Urothelium cell line (cell line): Measurements from ENCODE around the gene FAM163B.

ENCODE experiments used
- DNase-seq: peaks from one replicate; pipeline ENCODE4 v3.0.0; 2011; ENCODE audit warnings: low spot score, mixed read lengths
- FAIRE-seq: peaks from 2 replicates; lab custom pipeline; 2011; peaks lifted over from hg19 to GRCh38; lab: Jason Lieb, UNC

Gene FAM163B

GRCh38 chr9:133533857-133534256 lies 75.3 kb downstream of the FAM163B start:
- no peak for FAIRE-seq
- no peak for DNase-seq

- peak; percentile 73 for DNase-seq
- FAIRE-seq, result peak; percentile 32
These were observed 76.1 kb downstream of the FAM163B start for GRCh38 chr9:133532937-133533668.

- FAIRE-seq (no peak), DNase-seq (no peak)
These were observed 77.9 kb downstream of the FAM163B start for GRCh38 chr9:133531293-133531692.

GRCh38 chr9:133529874-133530273 lies 79.3 kb downstream of the FAM163B start:
- FAIRE-seq, result no peak

GRCh38 chr9:133529457-133529856 lies 79.7 kb downstream of the FAM163B start:
- DNase-seq (no peak), FAIRE-seq (no peak)

More at GRCh38 chr9:133529874-133530273, 79.3 kb downstream of the FAM163B start:
- no peak for DNase-seq

GRCh38 chr9:133528876-133529241 lies 80.3 kb downstream of the FAM163B start:
- DNase-seq, result no peak
- no peak for FAIRE-seq

GRCh38 chr9:133528001-133528875 lies 81.0 kb downstream of the FAM163B start:
- no peak for FAIRE-seq
- no peak for DNase-seq

GRCh38 chr9:133527444-133527920 lies 81.7 kb downstream of the FAM163B start:
- DNase-seq, result no peak
- FAIRE-seq, result no peak
